GM21717 (cell line): ENCODE measurements around the gene FRMPD1.

ENCODE experiments used
- ATAC-seq: cut with Tn5 transposase; IDR thresholded peaks from one replicate; pipeline ENCODE4 v1.9.1; 2021; ENCODE audit warnings: mild to moderate bottlenecking, moderate library complexity; ENCODE audit not compliant: unreplicated experiment

The FRMPD1 gene

GRCh38 chr9:37676411-37676830 lies 25.7 kb downstream of the FRMPD1 start:
- no peak for ATAC-seq

GRCh38 chr9:37677435-37677834 lies 26.7 kb downstream of the FRMPD1 start:
- no peak for ATAC-seq

DNA sequence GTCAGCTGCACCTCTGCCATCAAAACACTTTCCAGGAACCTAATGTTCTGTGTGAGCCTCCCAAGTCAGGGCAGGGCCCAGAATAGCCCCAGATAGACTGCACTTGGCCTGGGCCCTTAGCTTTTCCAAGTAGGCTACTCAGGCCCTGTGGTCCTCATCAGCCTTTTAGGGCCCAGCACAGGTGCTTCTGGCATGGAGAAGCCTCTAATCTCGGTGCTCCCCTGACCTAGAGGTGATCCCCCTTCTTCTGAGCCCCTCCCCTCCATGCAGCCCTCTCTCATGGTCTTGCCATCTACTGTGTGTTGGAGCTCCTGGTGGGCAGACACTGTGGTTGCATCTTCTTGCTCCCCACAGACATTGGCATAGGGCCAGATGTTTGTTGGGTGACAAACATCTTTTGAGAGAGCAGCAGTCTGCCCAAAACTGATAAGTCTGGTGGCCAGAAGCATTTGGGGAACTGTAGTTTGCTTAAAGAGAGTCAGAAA lies 28.1 kb downstream of the FRMPD1 start:
- no peak for ATAC-seq

DNA sequence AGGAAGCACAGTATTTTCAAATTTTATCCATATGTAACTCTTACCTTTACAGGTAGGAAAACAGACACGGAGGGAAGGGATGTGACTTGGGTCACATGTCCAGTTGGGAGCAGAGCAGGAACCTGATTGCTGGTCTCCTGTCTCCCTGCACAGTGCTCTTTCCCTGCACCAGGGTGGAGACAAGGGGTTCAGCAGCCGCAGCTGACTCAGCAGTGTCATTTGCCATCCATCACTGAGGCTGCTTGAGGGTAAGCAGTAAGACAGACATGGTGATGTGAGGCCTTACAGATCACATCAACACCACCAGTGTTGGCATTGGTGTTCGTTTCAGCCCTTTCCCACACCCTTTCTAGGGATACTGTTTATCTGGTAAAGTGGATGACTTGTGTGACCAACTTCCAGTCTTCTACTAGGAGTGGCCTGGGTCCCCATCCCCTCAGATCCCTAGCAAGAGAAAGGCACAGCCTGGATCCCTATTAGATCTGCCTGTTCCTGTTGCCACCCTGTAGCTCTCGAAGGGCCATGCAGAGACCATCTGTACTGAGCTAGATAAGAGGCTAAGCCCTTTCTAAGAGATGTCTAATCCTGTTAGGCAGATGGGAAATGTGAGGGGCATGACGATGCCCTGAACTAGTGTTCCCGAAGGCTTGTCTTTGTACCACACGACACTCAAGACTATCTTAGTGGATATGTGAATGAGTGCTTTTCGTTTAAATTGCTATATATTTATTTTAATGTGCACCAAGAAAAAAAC lies 29.1 kb downstream of the FRMPD1 start:
- ATAC-seq: no peak

DNA sequence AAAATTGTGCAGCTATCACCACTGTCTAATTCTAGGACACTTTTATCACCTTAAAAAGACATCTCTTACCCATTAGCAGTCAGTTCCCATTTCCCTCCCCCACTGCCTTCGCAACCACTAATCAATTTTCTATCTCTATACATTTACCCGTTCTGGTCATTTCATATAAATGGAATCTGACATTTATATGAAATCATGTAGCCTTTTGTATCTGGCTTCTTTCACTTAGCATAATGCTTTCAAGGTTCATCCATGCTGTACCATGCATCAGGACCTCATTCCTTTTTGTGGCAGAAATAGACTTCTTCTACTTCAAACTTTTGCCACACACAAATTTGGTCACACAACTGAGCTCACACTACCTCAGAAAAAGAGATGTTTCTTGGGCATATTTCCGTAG lies 32.2 kb downstream of the FRMPD1 start:
- no peak for ATAC-seq

- no peak for ATAC-seq
Measured at GRCh38 chr9:37683531-37684371, 33.0 kb downstream of the FRMPD1 start.

DNA sequence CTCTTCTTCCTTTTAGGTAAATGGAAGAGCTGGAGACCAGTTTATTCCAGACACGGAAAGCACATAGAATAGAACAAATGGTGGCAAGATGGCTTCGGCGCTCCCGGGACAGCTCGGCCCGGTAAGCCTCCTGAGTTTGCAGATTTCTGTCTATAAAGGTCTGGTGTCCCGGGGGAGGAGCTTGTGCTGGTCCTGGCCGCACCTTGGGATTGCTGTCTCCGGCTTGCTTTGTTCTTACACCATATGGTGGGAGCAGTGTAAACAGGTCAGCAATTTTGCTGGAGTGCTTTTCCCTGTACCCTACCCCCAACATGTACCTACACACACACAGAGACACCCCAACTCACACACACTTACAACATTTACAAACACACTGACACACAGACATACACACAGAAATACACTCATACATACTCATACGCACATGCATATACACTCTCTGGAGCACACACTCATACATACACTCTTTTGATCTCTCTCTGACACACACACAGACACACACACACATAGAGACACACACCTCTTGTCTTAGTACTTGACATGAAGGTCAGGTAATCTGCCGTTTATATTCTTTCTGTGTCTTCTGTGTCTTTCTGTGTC lies 42.0 kb downstream of the FRMPD1 start:
- no peak for ATAC-seq

DNA sequence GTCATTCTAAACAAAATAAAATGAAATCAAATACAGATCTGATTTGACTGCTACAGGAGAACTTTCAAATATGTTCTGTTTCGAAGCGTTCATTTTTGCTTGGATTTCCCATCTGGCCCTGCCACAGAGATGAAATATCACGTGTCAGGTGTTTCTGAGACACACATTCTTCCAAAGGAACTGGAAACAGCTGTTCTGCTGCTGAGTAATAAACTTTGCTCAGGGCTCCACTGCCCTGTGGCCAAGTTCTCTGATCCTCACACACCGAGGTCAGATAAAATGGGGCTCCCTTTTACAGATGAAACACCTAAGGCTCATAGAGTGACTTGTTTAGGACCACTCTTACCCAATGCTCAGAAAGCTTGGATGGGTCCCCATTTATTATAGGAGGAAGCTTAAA lies 42.5 kb downstream of the FRMPD1 start:
- no peak for ATAC-seq

DNA sequence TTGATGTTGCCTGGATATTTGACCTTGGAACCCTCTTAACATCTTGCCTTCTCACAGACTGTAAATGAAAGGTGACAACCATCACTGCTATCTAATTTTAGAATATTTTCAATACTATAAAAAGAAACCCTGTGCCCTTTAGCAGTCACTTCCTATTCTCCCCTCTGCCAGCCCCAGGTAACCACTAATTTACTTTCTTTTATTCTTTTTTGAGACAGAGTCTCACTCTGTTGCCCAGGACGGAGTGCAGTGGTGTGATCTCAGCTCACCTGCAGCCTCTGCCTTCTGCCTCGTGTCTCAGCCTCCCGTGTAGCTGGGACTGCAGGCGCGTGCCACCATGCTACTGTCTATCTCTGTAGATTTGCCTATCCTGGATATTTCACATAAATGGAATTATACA lies 43.6 kb downstream of the FRMPD1 start:
- no peak for ATAC-seq

GRCh38 chr9:37696528-37696927 lies 45.8 kb downstream of the FRMPD1 start:
- ATAC-seq: no peak

GRCh38 chr9:37700131-37700530 lies 49.4 kb downstream of the FRMPD1 start:
- no peak for ATAC-seq

DNA sequence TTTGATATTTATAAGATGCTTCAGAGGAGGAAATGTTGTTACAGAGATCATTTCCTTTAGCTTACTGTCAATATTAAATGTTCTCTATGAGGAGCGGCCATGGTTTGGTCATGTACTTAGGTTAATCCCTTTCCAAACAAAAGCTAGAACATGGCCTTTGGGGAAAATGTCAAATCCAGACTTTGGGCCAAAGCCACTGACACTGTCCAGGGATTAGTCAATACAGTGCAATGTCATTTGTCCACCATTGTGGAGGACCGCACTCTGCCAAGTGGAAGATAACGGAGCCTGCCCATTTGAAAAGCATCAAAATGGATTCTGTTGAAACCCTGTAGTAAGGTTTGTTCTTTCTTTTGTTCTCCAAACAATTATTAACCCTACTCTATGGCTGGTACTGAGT lies 50.1 kb downstream of the FRMPD1 start:
- no peak for ATAC-seq

DNA sequence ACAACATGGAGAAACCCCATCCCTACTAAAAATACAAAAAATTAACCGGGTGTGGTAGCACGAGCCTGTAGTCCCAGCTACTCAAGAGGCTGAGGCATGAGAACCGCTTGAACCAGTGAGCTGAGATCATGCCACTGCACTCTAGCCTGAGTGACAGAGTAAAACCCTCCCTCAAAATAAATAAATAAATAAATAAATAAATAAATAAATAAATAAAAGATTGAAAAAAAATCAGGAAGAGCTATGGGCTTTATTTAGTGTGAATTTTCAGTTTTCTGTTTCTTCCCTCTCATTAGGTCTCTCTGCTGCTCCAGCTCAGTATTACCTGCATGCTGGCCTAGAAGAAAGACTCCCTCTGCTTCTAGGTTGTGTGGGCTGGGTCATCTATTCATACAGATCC lies 55.0 kb downstream of the FRMPD1 start:
- ATAC-seq: no peak

- ATAC-seq: no peak
Measured at GRCh38 chr9:37706290-37706689, 55.5 kb downstream of the FRMPD1 start.

GRCh38 chr9:37707748-37708147 lies 57.0 kb downstream of the FRMPD1 start:
- no peak for ATAC-seq

DNA sequence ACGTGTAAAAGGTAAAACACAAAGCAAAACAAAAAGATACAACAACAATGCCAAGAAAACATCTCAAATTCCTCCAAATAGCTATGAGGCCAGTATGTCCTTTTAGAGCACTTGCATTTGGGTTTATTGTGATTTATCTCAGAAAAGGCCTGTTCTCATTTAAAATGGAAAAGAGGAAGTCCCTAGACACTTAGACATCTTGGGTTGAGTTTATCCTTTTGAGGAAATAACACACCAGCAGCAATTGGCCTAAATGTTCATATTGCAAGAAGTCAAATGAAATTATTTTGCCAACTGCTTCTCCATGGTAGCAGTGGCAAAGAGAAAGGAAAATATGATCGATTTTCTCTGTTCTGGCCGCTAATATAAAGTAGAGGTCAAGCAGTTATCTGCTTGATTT lies 59.3 kb downstream of the FRMPD1 start:
- ATAC-seq: no peak

DNA sequence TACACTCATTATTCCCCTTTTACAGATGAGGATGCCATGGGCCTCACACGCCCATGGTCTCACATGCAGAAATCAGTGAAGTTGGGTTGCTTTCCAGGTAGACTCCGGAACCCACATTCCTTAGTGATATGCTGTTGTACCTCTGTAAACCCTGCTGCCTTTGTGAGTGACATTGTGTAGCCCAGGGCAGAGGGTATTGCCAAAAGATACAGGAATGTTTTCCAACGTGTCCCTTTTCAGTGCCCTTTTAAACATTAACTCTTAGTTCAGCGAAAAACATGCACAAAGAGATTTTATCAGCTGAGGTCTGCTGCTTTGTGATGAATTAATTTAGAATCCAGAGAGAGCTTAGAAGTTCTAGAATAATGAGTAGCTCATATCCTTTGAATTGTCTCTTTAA lies 64.5 kb downstream of the FRMPD1 start:
- no peak for ATAC-seq

GRCh38 chr9:37715991-37716505 lies 65.3 kb downstream of the FRMPD1 start:
- no peak for ATAC-seq

DNA sequence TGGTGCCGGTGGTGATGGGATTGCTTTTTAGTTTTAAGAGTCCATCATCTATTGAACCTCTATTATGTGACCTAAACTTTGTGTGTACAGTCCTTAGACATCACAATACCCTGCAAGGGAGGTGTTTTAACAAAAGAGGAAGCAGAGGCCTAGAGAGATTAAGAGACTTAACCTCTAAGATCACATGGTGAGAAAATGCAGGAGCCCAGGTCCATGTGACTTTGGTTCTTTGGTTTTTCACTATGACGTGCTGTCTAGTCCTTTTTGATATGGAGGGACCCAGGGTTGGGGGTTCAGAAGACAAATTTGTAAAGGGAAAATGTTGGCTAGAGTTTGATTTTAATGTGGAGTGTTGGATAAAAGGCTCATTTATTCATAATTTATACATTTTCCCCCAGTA lies 68.8 kb downstream of the FRMPD1 start:
- ATAC-seq: no peak

- no peak for ATAC-seq
Measured at GRCh38 chr9:37727013-37727412, 76.3 kb downstream of the FRMPD1 start.

DNA sequence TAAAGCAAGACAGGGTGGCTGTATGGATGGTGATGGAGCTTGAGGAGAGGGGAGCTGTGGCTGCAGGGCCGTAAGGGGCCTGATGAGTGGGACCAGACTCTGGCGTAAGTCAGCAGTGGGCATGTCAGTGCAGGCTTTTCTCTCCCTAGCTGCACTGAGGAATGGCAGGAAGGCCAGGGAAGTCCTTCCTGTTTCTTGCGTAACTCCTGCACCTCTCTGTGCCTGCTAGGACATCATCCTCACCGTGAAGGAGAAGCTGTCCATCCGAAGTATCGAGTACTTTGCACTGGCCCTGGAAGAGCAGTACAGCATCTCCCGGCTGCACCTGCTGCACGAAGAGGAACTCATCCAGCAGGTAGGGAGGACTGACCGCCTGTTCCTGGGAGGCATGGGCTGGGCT lies 78.7 kb downstream of the FRMPD1 start:
- no peak for ATAC-seq

DNA sequence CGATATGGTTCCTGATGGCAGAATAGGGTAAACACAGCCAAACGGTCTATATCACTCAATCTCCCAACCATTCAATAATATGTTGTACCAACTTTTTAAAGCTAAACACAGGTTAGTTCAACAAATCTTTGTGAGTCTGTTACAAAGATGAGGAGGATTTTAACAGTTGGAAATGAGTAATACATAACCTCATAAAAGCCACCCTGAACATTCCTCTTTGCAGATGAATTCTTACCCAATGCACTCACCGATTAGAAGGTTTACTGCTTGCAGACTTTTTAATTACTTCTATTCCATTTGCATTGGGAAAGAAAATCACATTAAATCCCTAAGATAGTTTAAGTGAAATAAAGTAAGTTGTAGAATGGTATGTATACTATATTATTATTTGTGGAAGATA lies 79.5 kb downstream of the FRMPD1 start:
- no peak for ATAC-seq
